GM19351 (cell line): ENCODE results near the gene GRP.

Experiments used
- ATAC-seq: cut with Tn5 transposase; IDR thresholded peaks from one replicate; pipeline ENCODE4 v1.9.1; 2021; ENCODE audit warnings: mild to moderate bottlenecking, moderate library complexity; ENCODE audit not compliant: unreplicated experiment

The GRP gene

GRCh38 chr18:59219672-59220163, at the start of gene GRP:
Gene GRP, plus strand, starts transcription at chr18:59220158. Its CDS starts 108 bp downstream, at chr18:59220266.
- ATAC-seq, result no peak

- ATAC-seq, result no peak
Observed at GRCh38 chr18:59172664-59173249, 47.2 kb upstream of the GRP start.

- ATAC-seq, result no peak
Observed at GRCh38 chr18:59177485-59177884, 42.5 kb upstream of the GRP start.

- no peak for ATAC-seq
Observed at GRCh38 chr18:59180150-59180845, 39.7 kb upstream of the GRP start.

GRCh38 chr18:59182673-59183072, 37.3 kb upstream of the GRP start:
- ATAC-seq, result no peak

GRCh38 chr18:59189008-59189407, 30.9 kb upstream of the GRP start:
- ATAC-seq, result no peak

GRCh38 chr18:59189746-59190145, 30.2 kb upstream of the GRP start:
- no peak for ATAC-seq

- no peak for ATAC-seq
Observed at GRCh38 chr18:59196161-59196725, 23.7 kb upstream of the GRP start.

GRCh38 chr18:59197636-59198035, 22.3 kb upstream of the GRP start:
- no peak for ATAC-seq

- ATAC-seq, result no peak
Observed at GRCh38 chr18:59198215-59198614, 21.7 kb upstream of the GRP start.

- no peak for ATAC-seq
Observed at GRCh38 chr18:59200787-59201186, 19.2 kb upstream of the GRP start.

GRCh38 chr18:59202258-59202820, 17.6 kb upstream of the GRP start:
- no peak for ATAC-seq

GRCh38 chr18:59207506-59207905, 12.5 kb upstream of the GRP start:
- no peak for ATAC-seq

GRCh38 chr18:59208602-59209125, 11.3 kb upstream of the GRP start:
- ATAC-seq, result no peak

- no peak for ATAC-seq
Observed at GRCh38 chr18:59210299-59210698, 9.7 kb upstream of the GRP start.

GRCh38 chr18:59211629-59212028, 8.3 kb upstream of the GRP start:
- ATAC-seq, result no peak

- no peak for ATAC-seq
Observed at GRCh38 chr18:59218018-59218417, 1.9 kb upstream of the GRP start.

GRCh38 chr18:59220164-59220783, 316 bp downstream of the GRP start:
- no peak for ATAC-seq

- ATAC-seq, result no peak
Observed at GRCh38 chr18:59220784-59221765, 1.1 kb downstream of the GRP start.

GRCh38 chr18:59222341-59222740, 2.4 kb downstream of the GRP start:
- ATAC-seq, result no peak
